GM13977 (cell line): ENCODE data around the gene CIPC.
A peak's percentile ranks its signal among the peaks of the same experiment; 100 is the strongest.

Experiments
- DNase-seq: peaks from one replicate; pipeline ENCODE4 v3.0.0; 2012; ENCODE audit warnings: low spot score
- in situ Hi-C: fragments of 300-500 bp; cut with MboI; formaldehyde crosslinking; loops from one replicate; pipeline ENCODE4 v1.12.0; 2022; ENCODE audit warnings: low sequenced_read_pairs, low pct_unique_long_range_greater_than_20kb, mixed read lengths, inconsistent platforms; ENCODE audit not compliant: unreplicated experiment
- TF ChIP-seq, protein P1 (sequence below): IDR thresholded peaks from 2 replicates; pipeline ENCODE4 v1.5.1; 2012; ENCODE audit warnings: mild to moderate bottlenecking, control low read depth; ENCODE audit not compliant: insufficient read depth; ENCODE audit errors: extremely low read depth, missing control alignments

CIPC gene

GRCh38 chr14:77125281-77125801 lies 27.3 kb downstream of the CIPC start:
- TF ChIP-seq, protein P1, sequence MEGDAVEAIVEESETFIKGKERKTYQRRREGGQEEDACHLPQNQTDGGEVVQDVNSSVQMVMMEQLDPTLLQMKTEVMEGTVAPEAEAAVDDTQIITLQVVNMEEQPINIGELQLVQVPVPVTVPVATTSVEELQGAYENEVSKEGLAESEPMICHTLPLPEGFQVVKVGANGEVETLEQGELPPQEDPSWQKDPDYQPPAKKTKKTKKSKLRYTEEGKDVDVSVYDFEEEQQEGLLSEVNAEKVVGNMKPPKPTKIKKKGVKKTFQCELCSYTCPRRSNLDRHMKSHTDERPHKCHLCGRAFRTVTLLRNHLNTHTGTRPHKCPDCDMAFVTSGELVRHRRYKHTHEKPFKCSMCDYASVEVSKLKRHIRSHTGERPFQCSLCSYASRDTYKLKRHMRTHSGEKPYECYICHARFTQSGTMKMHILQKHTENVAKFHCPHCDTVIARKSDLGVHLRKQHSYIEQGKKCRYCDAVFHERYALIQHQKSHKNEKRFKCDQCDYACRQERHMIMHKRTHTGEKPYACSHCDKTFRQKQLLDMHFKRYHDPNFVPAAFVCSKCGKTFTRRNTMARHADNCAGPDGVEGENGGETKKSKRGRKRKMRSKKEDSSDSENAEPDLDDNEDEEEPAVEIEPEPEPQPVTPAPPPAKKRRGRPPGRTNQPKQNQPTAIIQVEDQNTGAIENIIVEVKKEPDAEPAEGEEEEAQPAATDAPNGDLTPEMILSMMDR = no peak
- in situ Hi-C loops = loop anchor here (25.0 kb wide), 1 partner anchor 412 kb away; no protein-coding TSS in a partner anchor
- no peak for DNase-seq

- no peak for DNase-seq
- in situ Hi-C loops = loop anchor here (25.0 kb wide), 1 partner anchor 411 kb away; no protein-coding TSS in a partner anchor
- TF ChIP-seq, protein P1 = no peak
Observed at GRCh38 chr14:77125823-77126325, 27.8 kb downstream of the CIPC start.

GRCh38 chr14:77126461-77126990 lies 28.5 kb downstream of the CIPC start:
- DNase-seq = no peak
- TF ChIP-seq, protein P1 = no peak

GRCh38 chr14:77128414-77128891 lies 30.4 kb downstream of the CIPC start:
- TF ChIP-seq, protein P1 = no peak
- in situ Hi-C loops = loop anchor here (25.0 kb wide), 1 partner anchor 409 kb away; no protein-coding TSS in a partner anchor
- no peak for DNase-seq

More at GRCh38 chr14:77126461-77126990, 28.5 kb downstream of the CIPC start:
- in situ Hi-C loops = loop anchor here (25.0 kb wide), 1 partner anchor 411 kb away; no protein-coding TSS in a partner anchor

DNA sequence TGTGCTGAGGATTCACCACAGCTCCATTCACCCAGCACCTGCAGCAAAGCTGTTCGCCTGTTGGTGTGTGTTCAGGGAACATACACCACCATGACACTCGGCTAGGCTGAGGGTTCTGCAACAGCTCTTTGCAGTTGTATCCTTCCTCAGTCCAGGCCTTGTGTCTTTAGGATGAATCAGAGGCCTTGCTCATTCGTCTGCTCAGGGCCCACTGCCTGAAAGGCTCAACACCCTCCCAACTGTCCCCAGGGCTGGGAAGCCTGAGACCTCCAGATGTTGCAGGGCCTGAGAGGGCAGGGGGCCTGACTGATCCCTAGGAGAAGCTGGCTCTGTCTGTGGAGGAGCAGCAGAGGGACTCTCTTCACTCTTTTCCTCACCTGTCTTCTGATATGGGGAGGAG lies 32.3 kb downstream of the CIPC start:
- in situ Hi-C loops = loop anchor here (25.0 kb wide), 1 partner anchor 407 kb away; no protein-coding TSS in a partner anchor
- peak; percentile 7 for DNase-seq
- TF ChIP-seq, protein P1 = no peak

DNA sequence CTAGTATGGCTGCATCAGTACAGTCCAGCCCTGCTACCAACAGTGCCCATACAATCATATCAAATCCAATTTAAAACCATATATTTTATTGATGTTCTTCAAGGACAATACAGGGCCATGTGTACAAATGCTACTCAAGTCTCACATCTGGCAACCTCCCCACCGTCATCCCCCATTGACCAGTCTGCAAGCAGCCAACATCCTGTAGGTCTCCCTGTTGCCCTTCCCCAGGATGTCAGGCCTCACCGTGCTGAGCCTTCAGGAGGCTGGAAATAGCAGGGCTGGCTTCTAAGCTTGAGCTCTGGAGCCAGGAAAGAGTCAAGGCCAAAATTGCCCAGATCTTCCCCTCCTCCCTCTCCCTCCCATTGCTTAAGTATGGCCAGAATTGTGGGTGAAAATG lies 33.1 kb downstream of the CIPC start:
- TF ChIP-seq, protein P1 = no peak
- no peak for DNase-seq
- in situ Hi-C loops = loop anchor here (25.0 kb wide), 1 partner anchor 406 kb away; no protein-coding TSS in a partner anchor
